Activated CD4-positive, alpha-beta memory T cell treated with anti-CD3 and anti-CD28 coated beads for 36 hours (primary cell): ENCODE measurements around the gene FBXO31. TPM values are rescaled to one million over a fixed set of nuclear protein-coding genes. Genes with fewer than 3 reads are reported as not detected.

Experiments used
- CTCF ChIA-PET: fragments of 350-600 bp; sonication (Branson Sonifier 250); formaldehyde crosslinking; loops from one replicate; lab custom pipeline; 2021; ENCODE audit warnings: antibody characterized with exemption, inconsistent platforms; lab: Charles Lee
- POLR2A ChIA-PET: fragments of 350-600 bp; sonication (Branson Sonifier 250); formaldehyde crosslinking; loops from one replicate; lab custom pipeline; 2021; ENCODE audit warnings: antibody characterized with exemption; lab: Charles Lee
- DNase-seq: peaks from one replicate; pipeline ENCODE4 v3.0.0-alpha.2; 2020
- H3K27ac Mint-ChIP-seq: one replicate; pipeline ENCODE4 v1.8.0; 2021; ENCODE audit warnings: mixed read lengths
- H3K27me3 Mint-ChIP-seq: one replicate; pipeline ENCODE4 v1.8.0; 2021; ENCODE audit warnings: mixed read lengths
- H3K36me3 Mint-ChIP-seq: one replicate; pipeline ENCODE4 v1.8.0; 2021; ENCODE audit warnings: mixed read lengths
- H3K4me1 Mint-ChIP-seq: one replicate; pipeline ENCODE4 v1.8.0; 2021; ENCODE audit warnings: low read depth, mixed read lengths
- H3K4me3 Mint-ChIP-seq: one replicate; pipeline ENCODE4 v1.8.0; 2021; ENCODE audit warnings: mild to moderate bottlenecking, mixed read lengths
- H3K9me3 Mint-ChIP-seq: one replicate; pipeline ENCODE4 v1.8.0; 2021; ENCODE audit warnings: mixed read lengths
- intact Hi-C: fragments of 100-400 bp; cut with micrococcal nuclease; formaldehyde crosslinking; loops from one replicate; pipeline ENCODE4 v1.15.1; 2023
- total RNA-seq, 2 experiments: library from RNA; stranded (reverse); gene quantifications; one replicate each; pipeline ENCODE4 v1.2.3, GENCODE V29; 2021

Gene FBXO31
- total RNA-seq, 2 experiments from 2014 or later, result 29.7 to 33.8 TPM

DNA sequence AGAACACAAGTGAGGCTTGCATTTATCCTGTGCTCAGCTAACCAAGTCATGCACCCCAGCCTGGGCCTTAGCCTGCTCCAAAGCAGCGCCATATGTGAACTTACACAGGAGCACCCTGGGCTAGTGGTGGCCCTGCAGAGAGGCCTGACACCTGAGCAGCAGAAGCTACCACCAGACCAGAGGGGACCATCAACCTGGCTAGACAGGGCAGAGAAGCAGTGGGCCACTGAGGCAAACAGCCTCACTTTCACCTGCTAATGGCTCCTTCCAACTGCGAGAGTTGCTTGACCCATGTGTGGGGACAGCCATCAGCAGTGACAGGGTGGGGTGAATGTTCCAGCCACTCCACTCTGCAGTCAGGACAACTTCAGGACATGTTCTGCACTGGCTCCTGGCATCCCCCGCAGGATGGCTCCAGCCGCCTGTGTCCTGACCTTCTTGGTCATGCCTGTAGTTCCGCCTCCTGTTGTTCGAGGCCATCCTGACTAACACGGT, 63.5 kb downstream of the FBXO31 start:
- CTCF ChIA-PET, result no interaction called here
- POLR2A ChIA-PET, result interaction anchor here (1.6 kb wide), 1 partner anchor 64 kb away, joined by 11 read pairs; the partner anchor contains the start of gene FBXO31
- H3K27ac Mint-ChIP-seq, result no peak overlapping the region
- peaks cover 12% of the 10 kb centered on the region for H3K4me1 Mint-ChIP-seq
- DNase-seq, result no peak
- H3K36me3 Mint-ChIP-seq, result peaks cover 4% of the 10 kb centered on the region
- no peaks in the 10 kb centered on the region for H3K27me3 Mint-ChIP-seq
- H3K9me3 Mint-ChIP-seq, result no peaks in the 10 kb centered on the region
- H3K4me3 Mint-ChIP-seq, result no peak overlapping the region
- intact Hi-C loops, result no loop called here

DNA sequence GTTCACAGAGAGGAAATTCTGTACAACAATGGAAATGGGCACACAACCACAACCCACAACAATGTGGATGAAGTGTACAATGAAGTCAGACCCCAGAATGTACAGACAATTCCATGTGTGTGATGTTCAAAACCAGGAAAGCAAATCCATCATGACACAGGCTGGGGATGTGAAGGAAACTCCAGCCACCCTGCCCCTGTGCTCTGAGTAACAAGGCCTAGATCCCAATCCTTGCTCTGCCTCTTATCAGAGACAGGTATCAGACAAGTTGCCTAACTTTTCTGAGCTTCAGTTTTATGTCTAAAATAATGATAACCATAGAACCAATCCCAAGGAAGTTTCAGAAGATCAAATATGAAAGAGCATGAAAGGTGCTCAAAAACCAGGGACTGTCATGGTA, 64.6 kb downstream of the FBXO31 start:
- no peaks in the 10 kb centered on the region for H3K9me3 Mint-ChIP-seq
- ChIA-PET POLR2A (interaction anchor here (1.6 to 1.9 kb wide), 2 partner anchors 65 to 69 kb away, joined by 10 to 11 read pairs; partner anchors contain the start of gene FBXO31), CTCF (interaction anchor here (1.0 to 2.8 kb wide), 2 partner anchors 65 to 317 kb away, joined by 6 to 11 read pairs; partner anchors contain the start of gene FBXO31)
- no peak for DNase-seq
- peaks cover 4% of the 10 kb centered on the region for H3K36me3 Mint-ChIP-seq
- peak overlapping the region; percentile 87 for H3K4me3 Mint-ChIP-seq
- H3K4me1 Mint-ChIP-seq, result peaks cover 12% of the 10 kb centered on the region
- intact Hi-C loops, result no loop called here
- peak overlapping the region; percentile 94 for H3K27ac Mint-ChIP-seq
- no peaks in the 10 kb centered on the region for H3K27me3 Mint-ChIP-seq

DNA sequence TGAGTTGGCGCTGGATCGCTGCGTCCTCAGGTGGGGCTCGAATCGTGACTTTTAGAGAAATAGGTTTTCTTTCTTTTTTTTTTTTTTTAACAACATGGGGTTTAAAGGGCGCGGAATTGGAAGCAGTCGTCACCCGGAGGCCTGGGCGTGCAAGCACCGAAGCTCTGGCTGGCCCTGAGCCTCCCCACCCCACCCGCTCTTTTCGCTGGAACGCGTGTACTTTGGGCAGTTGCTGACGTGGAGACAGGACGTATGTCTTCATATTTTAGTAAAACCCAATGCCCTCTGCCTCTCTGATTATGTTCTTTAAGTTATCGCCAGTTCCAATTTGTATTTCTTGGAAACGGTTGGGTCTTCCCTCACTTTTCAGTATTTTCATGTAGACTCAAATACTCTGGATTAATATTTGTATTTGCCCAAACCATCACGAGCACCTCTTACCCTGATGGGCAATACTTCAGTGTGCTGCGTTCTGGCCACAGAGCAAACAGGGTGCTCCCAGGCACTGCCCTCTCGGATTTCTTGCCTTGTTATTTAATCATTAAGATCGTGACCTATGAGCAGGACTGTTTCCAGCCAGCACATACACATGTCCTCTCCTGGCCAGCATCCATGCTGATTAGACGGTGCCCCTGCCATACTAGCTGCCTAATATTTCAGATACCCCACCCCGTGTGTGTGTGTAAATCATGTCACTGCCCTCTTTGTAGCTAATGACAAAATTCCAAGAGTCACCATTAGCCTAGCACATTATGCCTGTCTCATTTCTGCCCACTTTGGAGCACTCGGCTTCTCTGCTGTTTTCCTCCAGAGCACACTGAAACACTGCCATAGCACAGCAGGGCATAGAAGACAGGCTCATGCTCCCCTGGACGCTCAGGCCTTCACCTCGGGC, 65.6 kb downstream of the FBXO31 start:
- CTCF ChIA-PET, result interaction anchor here (0.7 to 2.8 kb wide), 9 partner anchors 14 to 1749 kb away, joined by 3 to 11 read pairs (median 4); partner anchors contain the start of gene FBXO31
- H3K36me3 Mint-ChIP-seq, result peaks cover 4% of the 10 kb centered on the region
- H3K4me1 Mint-ChIP-seq, result peaks cover 12% of the 10 kb centered on the region
- H3K27ac Mint-ChIP-seq, result peak overlapping the region; percentile 94
- H3K9me3 Mint-ChIP-seq, result no peaks in the 10 kb centered on the region
- intact Hi-C loops, result loop anchor here (1.0 to 2.0 kb wide), 3 partner anchors 65 to 317 kb away; partner anchors contain the start of gene FBXO31
- POLR2A ChIA-PET, result interaction anchor here (0.9 to 1.9 kb wide), 5 partner anchors 27 to 77 kb away, joined by 3 to 17 read pairs (median 10); partner anchors contain the start of gene FBXO31
- H3K27me3 Mint-ChIP-seq, result no peaks in the 10 kb centered on the region
- DNase-seq, result peak; percentile 67
- H3K4me3 Mint-ChIP-seq, result peak overlapping the region; percentile 87

DNA sequence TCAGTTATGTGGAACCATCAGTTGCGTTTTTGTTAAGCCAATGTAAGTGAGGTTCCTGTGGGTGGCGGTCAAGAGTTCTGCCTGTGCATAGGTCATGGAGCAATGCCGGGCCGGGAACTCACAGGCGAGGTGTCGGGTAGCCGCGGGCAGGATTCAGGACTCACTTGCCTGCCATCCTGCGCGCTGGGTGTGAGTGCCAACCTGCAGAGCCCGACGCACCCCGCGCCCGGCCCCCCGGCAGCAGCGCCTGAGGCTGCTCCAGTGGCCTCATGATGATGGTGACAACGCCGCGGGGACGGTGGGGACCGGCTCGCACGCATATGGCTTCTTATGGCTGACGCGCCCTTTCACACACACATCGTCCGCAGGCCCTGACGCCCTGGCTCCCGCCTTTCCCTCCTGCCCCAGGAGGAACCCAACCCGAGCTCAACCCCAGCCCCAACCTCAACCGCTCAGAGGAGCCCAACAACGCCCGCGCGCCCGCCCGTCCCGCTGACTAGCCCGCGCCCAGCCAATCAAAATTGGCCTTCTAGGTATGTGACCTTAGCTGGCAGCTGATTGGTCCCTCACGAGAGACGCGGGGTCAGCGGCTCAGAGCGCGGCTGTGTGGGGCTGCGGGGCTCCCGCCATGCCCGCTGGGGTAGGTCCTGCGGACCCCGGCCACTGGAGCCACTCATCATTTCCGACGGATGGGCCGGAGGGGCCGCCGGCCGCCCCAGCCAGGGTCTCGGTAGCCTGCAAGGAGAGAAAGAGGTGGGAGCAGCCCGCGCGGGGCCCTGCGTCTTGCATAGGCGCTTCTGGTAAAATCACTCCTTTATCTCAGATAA, 66.4 kb downstream of the FBXO31 start, which contains the start of gene C16orf95:
C16orf95 (minus strand) TSS at position 470 of the 827 bp plus-strand sequence; CDS start at position 320, 150 bp downstream.
- Mint-ChIP-seq H3K36me3 (peaks cover 4% of the 10 kb centered on the region), H3K9me3 (no peaks in the 10 kb centered on the region), H3K4me1 (peaks cover 12% of the 10 kb centered on the region), H3K27me3 (no peaks in the 10 kb centered on the region), H3K4me3 (peak within 1 kb of the TSS; percentile 87), H3K27ac (peak within 1 kb of the TSS; percentile 94)
- peak; percentile 97 for DNase-seq
- POLR2A ChIA-PET, result interaction anchor here (0.9 to 1.9 kb wide), 4 partner anchors 28 to 78 kb away, joined by 3 to 17 read pairs (median 8); partner anchors contain the start of gene FBXO31
- CTCF ChIA-PET, result interaction anchor here (0.7 to 2.8 kb wide), 9 partner anchors 15 to 1748 kb away, joined by 3 to 11 read pairs (median 3); partner anchors contain the start of gene FBXO31
- intact Hi-C loops, result loop anchor here (1.0 to 2.0 kb wide), 3 partner anchors 66 to 318 kb away; partner anchors contain the start of gene FBXO31

DNA sequence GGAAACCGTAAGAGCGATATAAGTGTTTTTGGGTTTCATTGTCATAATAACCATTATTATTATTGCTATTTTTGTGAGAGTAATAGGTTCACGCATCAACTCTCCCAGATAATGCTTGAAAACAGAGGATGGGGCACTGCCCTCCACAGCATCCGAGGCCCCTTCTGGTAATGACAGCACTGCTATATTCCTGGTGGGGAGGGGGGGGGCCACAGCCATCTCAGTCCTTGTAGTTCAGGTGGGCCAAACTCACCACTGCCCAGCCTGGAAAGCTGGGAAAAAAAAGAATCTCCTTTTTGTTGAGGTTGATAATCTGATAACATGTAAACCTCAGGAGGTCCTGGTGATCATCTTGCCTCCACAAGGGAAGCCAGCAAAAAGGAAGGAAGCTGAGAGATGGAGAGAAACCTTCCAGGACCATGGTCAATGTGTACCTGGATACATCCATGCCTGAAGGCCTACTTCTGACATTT, 67.1 kb downstream of the FBXO31 start:
- peaks cover 12% of the 10 kb centered on the region for H3K4me1 Mint-ChIP-seq
- peak overlapping the region; percentile 94 for H3K27ac Mint-ChIP-seq
- H3K9me3 Mint-ChIP-seq, result no peaks in the 10 kb centered on the region
- peaks cover 4% of the 10 kb centered on the region for H3K36me3 Mint-ChIP-seq
- no peaks in the 10 kb centered on the region for H3K27me3 Mint-ChIP-seq
- no peak for DNase-seq
- H3K4me3 Mint-ChIP-seq, result peak overlapping the region; percentile 87
- POLR2A ChIA-PET, result interaction anchor here (1.6 kb wide), 1 partner anchor 67 kb away, joined by 17 read pairs; the partner anchor contains the start of gene FBXO31
- CTCF ChIA-PET, result interaction anchor here (1.2 to 2.8 kb wide), 4 partner anchors 65 to 319 kb away, joined by 3 to 11 read pairs (median 6); partner anchors contain the start of gene FBXO31
- intact Hi-C loops, result loop anchor here (2.0 kb wide), 2 partner anchors 72 to 318 kb away; no protein-coding TSS in a partner anchor

DNA sequence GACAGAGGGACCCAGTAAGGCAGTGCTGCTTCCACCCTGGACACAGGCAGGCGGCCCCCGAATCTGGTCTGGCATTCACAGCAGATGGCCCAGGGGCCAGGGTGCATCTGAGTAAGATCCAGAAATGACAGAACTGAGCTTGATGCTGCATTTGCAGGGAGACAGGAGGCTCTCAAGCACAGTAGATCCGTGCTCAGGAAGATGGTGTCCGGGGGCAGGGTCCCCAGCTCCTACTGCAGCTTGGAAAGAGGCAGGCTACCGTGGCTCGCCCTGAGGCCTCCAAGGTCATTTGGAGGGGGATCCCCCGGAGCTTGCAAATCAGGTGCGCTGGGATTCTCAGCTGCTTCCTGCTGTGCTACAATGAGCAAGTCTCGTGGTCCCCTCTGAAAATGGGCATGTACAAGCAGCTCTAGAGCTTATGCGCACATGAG, 68.6 kb downstream of the FBXO31 start:
- H3K4me3 Mint-ChIP-seq, result no peak overlapping the region
- CTCF ChIA-PET, result interaction anchor here (1.1 to 1.4 kb wide), 2 partner anchors 10 to 321 kb away, joined by 3 to 5 read pairs; no protein-coding TSS in a partner anchor
- DNase-seq, result no peak
- H3K9me3 Mint-ChIP-seq, result no peaks in the 10 kb centered on the region
- POLR2A ChIA-PET, result interaction anchor here (0.8 to 1.1 kb wide), 2 partner anchors 69 to 79 kb away, joined by 3 to 4 read pairs; partner anchors contain the start of gene FBXO31
- H3K27ac Mint-ChIP-seq, result no peak overlapping the region
- intact Hi-C loops, result no loop called here
- H3K4me1 Mint-ChIP-seq, result peaks cover 12% of the 10 kb centered on the region
- no peaks in the 10 kb centered on the region for H3K27me3 Mint-ChIP-seq
- peaks cover 4% of the 10 kb centered on the region for H3K36me3 Mint-ChIP-seq

DNA sequence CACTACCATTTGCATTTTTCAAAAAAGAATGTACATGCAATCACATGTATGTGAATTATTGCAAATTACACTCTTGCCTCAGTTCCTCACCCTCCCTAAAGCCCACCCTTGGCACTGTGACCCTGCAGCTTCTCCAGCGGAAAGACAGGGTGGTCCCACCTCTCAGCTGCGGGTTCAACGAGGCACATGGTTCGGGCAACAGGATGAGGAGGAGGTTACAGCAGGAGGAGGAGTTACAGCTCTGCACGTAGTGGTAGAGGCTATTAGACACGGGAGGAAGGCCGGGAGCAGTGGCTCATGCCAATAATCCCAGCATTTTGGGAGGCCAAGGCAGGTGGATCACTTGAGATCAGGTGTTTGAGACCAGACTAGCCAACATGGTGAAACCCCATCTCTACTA, 71.6 kb downstream of the FBXO31 start:
- POLR2A ChIA-PET, result no interaction called here
- Mint-ChIP-seq H3K9me3 (peaks cover 5% of the 10 kb centered on the region), H3K27me3 (no peaks in the 10 kb centered on the region), H3K27ac (no peak overlapping the region), H3K36me3 (peaks cover 6% of the 10 kb centered on the region), H3K4me1 (peaks cover 6% of the 10 kb centered on the region), H3K4me3 (no peak overlapping the region)
- intact Hi-C loops, result no loop called here
- CTCF ChIA-PET, result no interaction called here
- no peak for DNase-seq

DNA sequence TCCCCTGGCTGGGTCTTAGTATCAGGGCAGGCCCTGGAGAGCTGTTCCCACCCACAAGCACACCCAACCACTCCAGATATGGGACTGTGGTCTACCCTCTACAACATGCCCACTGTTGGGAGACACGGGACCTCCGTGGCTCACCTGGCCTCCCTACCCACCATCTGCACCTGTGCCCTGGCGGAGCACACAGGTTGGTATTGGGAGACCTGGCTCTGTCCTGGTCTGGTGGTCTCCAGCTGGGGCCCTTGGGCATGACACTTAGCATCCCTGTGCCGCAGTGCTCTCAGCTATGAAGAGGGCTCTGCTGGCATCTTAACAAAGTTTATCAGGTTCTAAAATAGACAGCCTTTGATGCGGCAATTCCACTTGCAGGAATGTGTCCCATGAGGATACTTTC, 72.2 kb downstream of the FBXO31 start:
- Mint-ChIP-seq H3K27ac (no peak overlapping the region), H3K4me1 (peaks cover 6% of the 10 kb centered on the region), H3K36me3 (peaks cover 6% of the 10 kb centered on the region), H3K4me3 (no peak overlapping the region), H3K27me3 (no peaks in the 10 kb centered on the region), H3K9me3 (peaks cover 5% of the 10 kb centered on the region)
- intact Hi-C loops, result no loop called here
- CTCF ChIA-PET, result no interaction called here
- POLR2A ChIA-PET, result no interaction called here
- DNase-seq, result no peak

DNA sequence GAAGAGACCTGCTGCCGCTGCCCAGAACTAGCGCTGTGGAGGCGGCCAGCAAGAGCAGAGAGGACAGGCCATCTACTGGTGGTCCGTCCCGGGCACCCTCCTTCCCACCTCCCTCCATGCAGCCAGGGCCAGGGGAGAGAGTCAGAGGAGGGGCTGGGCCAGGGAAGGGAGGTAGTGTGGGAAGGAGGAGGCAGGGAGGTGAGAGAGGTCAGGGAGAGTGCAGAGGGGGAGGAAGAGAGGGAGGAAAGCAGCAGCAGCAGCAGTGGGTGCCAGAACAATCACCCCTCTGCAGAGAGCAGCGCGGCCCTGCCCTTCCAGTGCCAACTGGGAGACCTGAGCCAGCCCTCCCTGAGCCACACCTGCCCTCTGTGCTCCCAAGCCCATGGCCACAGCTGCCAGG, 73.0 kb downstream of the FBXO31 start:
- intact Hi-C loops, result no loop called here
- no peak overlapping the region for H3K27ac Mint-ChIP-seq
- POLR2A ChIA-PET, result no interaction called here
- H3K9me3 Mint-ChIP-seq, result peaks cover 5% of the 10 kb centered on the region
- peaks cover 6% of the 10 kb centered on the region for H3K4me1 Mint-ChIP-seq
- peaks cover 6% of the 10 kb centered on the region for H3K36me3 Mint-ChIP-seq
- no peak overlapping the region for H3K4me3 Mint-ChIP-seq
- CTCF ChIA-PET, result no interaction called here
- no peak for DNase-seq
- no peaks in the 10 kb centered on the region for H3K27me3 Mint-ChIP-seq

DNA sequence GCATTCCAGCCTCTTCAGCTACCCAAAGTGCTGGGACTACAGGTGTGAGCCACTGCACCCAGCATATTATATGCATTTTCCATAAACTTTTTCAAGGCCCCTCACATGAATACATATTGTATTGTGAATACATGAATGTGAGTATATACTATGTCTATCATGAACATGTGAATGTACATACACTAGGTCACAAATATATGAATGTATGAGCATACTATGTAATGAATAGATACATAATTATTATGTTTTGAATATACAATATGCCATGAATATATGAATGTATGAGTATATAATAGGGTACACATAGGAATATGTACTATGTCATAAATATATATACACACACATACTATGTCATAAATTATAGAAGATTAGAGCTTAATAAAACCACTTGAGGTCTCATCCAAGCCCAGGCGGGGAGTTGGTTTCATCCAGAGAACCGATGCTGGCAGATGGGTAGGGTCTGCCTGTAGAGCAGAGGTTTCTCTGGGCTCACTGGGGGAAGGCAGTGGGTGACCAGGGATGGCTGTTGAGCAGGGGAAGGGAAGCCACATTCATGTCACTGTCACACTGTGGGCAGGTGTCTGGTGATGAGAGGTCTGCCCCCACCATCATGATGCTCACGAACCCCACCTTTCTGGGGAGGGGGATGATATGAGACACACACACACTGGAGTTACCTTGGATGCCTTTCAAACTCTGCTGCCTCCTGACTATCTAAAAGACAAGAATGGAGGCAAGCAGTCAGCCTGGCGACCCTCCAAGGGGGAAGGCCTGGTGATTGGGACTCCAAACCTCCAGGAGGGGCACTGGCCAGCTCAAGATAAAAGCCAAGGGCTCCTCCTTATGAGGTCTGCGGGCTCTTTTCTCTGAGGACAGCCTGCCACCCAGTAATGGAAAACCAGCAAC, 73.7 kb downstream of the FBXO31 start:
- Mint-ChIP-seq H3K27me3 (no peaks in the 10 kb centered on the region), H3K4me1 (peaks cover 6% of the 10 kb centered on the region), H3K27ac (no peak overlapping the region), H3K4me3 (no peak overlapping the region), H3K9me3 (peaks cover 5% of the 10 kb centered on the region), H3K36me3 (peaks cover 6% of the 10 kb centered on the region)
- CTCF ChIA-PET, result no interaction called here
- intact Hi-C loops, result no loop called here
- POLR2A ChIA-PET, result no interaction called here
- no peak for DNase-seq
